Esophagus squamous epithelium (tissue), 4 donors: ENCODE results near the gene TTF2.

Experiments used
- CTCF ChIP-seq, 6 experiments: fragments of 450-650 bp in 4 of 6; fragments of 200-600 bp in 2 of 6; sonication (generic) in 2 of 6; IDR thresholded peaks; one replicate each; pipeline ENCODE4 v1.5.1; 2016 to 2019; ENCODE audit warnings: antibody characterized with exemption in 6 of 6, mild to moderate bottlenecking in 4 of 6, moderate library complexity in 4 of 6
- POLR2A ChIP-seq, 4 donors: fragments of 450-650 bp; IDR thresholded peaks; one replicate each; pipeline ENCODE4 v1.6.1; 2017; ENCODE audit warnings: antibody characterized with exemption in 4 of 4, mild to moderate bottlenecking in 4 of 4, moderate library complexity in 3 of 4

GRCh38 chr1:117106478-117106877 lies 46.4 kb downstream of the TTF2 start:
- TF ChIP-seq CTCF (IDR thresholded peaks at IDR 0.05) (no peak), POLR2A (IDR thresholded peaks at IDR 0.05) (no peak)
